ENCODE results near the gene VAPA.

Gene VAPA

DNA sequence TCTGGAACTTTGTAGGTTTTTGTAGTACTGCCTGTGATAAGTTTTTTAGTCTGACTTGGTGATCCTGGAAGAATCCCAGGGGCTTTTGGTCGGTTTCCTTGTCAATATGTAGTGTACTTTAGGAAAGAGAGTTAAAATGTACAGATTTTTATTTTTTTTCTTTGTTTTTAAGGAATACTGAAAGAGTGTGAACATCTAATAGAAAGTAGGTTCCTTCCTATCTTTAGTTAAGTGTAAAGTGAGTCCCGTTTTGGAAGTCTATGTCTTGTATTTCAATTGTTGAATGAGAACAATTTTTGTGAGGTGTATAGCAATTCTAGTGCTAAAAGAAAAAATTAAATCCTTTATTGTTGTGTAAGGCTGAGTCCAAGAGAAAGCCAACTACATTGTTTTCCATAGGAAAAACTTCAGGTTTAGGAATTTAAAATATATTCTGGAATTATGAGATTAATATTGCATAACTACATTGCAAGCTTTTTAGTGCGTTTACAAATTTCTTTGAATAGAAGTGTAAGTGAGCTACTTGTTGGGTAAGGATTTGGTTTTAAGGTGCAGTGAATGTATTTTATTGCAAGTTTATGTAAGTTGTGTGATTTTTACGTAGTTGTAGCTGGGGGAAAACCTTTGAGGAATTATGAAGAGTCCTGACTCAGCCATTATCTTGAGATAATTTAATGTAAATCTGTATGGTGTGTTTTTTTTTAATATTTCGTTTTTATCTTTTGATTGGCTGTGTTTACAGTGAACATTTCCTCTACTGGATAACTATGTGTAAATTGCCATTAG, 1.7 kb downstream of the VAPA start:
- DNase-seq (ENCODE audit: low read depth): no peak

DNA sequence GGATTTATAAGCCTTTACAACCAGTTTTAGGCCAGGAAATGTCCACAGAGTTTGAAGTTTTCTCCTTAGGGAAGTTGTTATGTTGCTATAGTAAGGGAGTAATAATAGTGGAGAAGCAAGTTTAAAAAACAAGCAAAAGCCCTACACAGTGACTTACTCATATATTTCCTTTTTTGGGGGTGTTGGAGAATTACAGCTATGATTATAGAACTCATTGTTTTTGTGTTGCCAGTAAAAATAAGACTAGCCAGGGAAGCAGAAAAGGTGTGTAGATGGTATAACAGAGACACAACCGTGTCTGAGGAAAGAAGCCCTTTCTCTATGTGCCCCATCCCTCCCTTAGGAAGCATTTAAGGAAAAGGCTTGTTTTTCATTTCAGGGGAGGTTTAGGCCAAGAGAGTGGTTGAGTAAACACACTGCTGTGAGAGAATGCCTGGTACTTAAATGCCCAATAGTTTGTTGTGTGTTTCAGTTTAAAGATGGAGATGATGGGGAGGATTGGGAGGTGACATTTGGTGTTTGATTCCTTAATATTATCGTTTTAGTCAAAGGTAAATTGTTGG, 2.3 kb downstream of the VAPA start:
- DNase-seq (ENCODE audit: low read depth): no peak

DNA sequence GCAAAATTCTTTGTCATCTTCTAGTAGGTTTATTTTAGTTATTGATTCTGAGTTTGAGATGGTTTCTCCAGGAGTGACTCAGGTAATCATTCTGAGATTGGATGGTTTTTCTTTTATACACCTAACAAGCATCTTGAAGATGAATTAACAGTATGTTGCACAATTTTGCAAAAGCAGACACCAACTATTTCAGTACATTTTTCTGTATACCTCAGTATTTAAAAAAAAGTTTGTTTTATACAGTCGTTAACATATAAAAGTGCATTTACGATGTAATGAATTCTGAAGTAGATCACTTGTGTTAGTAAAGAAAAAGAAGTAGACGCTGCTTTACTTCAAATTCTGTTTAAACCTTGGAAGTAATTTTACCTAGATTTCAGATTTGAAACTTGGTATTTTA, 3.0 kb downstream of the VAPA start:
- no peak for DNase-seq (ENCODE audit: low read depth)

DNA sequence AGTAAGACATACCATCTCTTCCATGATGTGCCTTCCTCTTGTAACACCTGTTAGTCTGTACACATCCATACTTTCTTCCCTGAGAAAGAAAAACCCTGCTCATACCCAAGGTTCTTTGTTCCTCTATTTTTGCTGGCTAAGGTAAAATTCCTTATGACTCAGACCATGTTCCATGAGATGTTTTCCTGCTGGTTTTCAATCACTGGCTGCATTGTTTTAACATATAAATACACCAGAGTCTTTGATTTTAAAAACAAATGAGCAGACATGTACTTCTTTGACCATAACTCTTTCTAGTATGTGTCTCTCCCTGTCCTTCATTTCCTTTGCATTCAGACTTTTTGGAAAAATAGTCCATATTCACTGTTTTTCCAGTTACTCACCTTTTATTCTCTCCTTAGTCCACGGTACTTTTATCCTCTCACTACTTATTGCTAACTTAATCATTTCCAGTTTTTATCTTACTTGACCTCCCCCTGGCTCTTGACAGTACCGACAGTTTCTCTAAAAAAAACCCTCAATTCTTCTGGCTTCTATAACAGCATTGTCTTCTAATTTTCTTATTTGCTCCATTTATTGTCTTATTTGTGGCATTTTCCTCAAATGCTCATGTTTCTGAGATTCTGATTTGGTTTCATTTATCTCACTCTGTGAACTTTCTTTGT, 4.3 kb downstream of the VAPA start:
- DNase-seq (ENCODE audit: low read depth): no peak

DNA sequence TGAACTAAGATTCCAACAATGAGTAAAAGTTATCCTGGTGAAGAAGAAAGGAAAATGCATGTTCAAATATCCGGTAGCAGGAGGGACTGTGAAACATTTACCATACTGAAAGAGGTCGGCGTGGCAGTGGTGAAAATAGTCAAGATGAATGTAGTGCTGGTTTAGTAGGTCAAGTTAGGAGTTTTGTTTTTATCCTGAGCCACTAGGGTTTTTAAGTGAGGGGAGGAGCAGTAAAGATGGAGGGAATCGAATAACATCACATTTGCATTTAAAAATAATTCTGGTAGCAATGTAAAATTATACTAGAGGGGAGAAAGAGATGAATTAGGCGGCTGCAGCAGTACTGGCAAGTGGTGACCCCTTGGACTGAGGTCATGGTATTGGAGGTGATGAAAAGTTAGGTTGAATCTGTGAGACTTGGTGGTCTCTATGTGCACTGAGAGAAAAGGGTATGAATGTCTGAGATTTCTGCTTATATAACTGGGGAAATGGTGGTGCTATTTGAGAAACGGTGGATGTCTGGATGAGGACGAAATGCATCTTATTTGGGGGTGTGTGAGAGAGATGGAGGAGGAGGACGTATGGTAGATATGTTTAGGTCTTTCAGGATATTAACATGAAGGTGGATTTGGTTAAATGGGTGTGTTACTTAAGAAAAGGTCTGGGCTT, 5.9 kb downstream of the VAPA start:
- no peak for DNase-seq (ENCODE audit: low read depth)

DNA sequence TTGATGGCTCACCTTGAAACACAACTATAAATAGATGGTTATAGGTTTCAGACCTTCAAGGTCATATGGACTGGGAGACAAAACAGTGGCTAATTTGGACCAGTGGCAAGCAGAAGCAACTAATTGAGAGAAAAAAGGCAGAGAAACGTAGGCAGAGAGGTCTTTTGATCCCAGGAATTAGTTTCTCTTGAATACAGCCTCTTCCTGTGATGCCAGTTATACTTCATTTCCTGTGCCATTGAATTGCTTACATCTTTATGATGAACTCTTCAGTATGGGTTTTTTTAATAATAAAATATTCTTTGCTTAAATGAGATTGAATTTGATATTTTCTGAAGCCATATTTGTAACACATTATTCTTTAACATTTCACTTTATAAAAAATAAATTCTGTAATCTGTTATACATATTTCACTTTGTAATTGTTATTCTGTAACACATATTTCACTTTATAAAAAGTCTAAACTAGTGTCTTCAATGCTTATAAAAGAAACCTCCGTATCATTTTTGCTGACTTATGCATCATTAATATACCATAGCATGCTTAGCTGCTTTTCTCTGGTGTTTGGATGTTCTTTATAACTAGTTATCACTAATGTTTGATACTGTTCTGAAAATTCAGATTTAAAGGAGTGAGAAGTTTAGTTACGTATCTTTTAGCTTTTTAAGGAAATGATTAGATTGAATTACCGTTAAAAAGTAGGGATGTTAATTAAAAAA, 8.9 kb downstream of the VAPA start:
- no peak for DNase-seq (ENCODE audit: low read depth)

DNA sequence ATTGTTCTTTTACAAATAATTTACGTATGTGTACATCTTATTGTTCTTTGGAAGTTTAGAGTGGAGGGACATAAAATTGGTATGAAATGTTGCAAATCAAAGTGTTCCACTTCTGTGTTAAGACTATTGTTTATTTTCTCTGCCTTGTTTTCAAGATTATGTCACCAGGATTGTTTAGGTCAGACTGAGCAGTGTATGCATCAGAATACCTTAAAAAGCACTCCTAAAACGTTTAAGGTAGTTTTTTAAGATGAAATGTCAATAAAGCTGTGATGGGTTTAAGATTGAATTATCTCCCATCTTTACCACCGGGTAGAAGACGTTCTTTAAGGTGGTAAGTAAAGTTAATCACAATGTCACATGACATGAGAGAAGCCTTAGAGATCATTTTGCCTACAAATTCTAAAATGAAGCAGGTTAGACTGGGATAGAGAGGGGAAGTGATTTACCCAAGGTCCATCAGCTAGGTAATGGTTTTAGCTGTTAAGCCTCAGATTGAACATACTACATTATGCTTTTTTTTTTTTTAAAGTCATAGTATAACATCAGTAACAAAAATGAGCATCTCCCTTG, 10.6 kb downstream of the VAPA start:
- no peak for DNase-seq (ENCODE audit: low read depth)

DNA sequence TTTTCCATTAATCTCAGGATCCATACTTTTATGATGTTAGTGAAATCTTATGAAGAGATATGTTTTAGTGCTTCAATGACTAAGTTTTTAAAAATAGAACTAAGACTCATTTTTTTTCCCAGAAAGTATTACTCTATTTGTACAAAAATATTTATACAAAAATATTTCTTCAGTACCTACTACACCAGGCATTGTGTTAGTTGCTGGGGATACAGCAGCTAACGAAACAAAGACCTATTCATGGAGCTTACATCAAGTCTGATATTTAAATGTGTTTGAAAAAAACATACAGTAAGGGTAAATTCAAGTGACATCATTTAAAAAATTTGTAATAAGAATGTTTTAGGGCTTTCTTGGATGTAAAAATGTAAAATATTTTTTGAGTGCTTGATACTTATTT, 11.6 kb downstream of the VAPA start:
- DNase-seq (ENCODE audit: low read depth): no peak

DNA sequence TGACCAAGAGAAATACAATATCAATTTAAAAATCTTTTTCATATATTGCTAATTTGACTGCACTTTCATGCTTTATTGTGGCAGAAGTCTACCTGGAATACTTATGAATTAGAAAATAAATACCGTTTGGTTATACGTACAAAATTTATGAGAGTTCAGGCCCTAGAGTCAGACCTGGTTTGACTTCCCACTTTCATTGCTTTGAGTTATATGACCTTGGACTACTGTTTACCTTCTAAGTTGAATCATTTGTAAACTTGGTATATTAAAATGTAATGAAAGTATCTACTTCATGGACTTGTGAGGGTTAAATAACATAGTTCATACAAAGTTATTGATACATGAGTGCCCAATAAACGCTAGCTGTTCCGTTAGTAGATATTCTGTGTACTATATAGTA, 12.0 kb downstream of the VAPA start:
- no peak for DNase-seq (ENCODE audit: low read depth)

DNA sequence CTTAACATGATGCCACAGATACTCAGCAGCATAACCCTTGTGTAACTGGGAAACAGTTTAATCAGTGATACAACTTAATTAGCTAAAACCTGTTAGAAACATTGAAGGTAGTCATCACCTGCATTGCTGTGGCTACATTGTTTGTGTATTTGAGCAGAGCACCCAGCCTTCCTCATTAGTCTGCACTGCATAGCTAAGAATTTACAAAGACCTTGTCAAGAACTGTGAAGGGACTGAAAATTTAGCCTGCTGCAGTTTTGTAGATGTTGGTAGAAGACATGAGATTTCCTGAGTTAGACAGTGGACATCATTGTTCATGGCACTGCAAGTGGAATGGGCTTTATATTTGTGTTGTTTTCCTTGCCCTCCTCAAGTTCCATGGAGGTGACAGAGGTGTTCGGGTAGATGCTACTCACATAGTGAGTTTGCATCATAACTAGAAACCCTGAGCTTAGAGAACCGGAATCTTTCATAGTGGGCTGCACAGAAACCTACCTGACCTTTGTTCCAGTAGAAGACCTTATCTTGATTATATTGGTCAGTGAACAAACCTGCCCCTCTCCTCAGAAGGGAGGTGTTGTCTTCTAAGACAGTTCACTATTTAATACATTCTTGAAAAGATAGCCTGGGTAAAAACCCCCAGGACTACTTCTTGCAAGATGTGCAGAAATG, 12.5 kb downstream of the VAPA start:
- no peak for DNase-seq (ENCODE audit: low read depth)

DNA sequence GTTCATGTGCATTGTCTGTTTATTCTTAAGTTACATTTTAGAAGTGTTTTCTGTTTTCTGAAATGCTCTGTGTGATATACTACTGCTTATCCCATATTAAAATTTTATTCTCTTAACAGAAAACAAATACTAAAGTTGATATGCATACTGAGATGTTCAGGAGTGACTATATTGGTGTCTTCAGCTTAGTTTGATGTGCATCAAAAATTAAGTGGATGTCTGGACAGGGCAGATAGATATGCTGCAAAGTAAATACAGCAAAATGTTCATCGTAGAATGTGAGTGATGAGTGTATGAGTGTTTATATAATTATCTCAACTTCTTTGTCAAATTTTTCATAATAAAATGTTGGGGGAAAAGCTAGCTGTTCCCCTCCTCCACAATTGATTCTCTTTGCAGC, 13.2 kb downstream of the VAPA start:
- no peak for DNase-seq (ENCODE audit: low read depth)

DNA sequence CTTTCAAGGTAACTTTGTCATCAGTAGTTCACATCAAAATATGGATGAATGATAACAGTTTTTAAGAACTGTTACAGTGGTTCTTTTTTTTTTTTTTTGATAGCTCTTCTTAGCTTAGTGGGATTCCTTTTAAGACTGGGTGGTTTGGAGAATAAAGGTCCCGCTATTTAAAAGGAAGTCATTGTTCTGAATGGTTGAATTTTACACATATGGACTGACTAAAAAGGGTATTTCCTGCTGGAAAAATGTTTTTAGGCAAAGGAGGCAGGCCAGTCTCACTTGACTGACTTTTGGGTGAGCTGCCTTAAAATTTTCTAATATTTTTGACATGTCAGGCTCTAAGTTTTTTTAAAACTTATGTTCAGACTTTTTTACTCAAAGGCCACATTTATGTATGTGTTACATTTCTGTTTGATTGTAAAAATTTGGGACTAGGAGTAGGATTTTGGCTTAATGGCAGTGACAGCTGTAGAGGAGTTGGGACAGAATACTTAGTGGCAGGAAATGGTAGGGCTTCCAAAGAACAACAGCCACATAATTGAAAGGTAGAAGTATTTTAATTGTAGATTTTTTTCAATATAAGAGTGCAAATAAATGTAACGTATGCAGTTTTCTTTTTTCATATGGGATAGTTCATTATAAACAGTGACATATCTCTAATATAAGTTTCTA, 13.7 kb downstream of the VAPA start:
- no peak for DNase-seq (ENCODE audit: low read depth)

DNA sequence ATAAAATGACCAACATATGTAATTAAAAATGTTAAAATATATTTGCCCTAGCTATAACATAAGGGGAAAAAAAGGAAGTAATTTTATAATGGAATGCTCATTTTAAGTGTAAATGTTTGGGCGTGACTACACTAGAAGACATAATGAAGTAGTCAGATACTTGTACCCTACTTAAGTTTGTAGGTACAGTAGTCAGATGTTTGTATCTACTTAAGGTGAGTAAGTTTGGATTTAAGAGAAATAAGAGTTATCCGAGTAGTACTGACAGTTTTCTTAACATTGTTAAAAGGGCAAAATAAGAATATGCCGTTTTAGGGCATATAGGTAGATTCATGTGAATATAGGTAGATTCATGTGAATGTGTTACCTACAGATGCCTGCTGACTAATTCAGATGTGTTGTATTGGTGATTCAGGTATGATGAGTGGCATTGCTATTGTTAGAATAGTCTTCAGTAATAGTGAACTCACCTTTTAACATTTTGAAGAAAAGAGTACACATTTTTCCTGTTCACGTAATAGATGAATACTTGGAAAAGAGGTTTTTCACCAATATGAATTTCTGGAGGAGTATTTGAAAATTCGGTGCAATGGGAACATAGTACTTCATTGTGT, 14.9 kb downstream of the VAPA start:
- no peak for DNase-seq (ENCODE audit: low read depth)

DNA sequence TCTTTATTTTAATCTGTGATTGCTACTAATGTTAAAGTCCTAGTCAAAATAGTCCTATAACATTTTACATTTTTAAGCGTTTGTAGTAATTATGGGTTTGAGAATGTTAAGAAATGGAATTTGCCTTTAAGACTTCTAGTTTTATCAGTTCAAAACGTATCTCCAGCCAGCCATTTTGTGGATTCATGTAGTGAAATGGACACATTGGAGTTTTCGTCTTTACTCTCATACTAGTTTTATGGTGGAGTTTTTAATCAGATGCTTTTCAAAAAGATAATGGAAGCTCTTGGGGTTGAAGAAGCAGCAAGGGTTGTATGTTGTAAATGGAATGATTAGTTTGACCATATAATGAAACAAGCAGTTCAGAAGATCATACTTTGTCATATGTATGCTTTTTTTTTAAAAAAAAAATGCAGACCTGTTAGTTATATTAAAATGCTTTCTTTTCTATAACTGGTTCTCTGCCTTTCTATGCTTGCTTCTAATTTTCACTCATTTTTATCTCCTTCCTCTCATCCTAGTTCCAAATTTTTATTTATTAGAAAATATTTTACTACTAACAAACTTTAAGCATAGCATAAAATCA, 16.6 kb downstream of the VAPA start:
- no peak for DNase-seq (ENCODE audit: low read depth)

DNA sequence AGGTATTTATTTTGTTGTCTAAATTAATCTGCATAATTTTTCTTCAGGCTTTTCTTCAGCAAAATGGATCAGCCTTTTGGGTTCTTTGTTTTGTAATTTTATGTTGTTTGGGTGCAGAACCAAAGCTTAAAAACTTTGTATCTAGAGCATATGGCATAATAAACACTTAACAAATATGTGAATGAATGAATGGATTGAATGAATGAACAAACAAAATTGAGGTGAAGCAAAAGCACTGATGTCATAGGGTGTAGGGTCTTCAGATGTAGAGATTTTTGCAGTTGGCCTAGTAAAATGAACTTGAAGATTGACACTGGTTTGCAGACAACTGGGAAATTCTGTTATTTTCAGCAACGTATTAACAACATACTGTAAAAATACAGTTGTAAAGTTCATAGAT, 17.3 kb downstream of the VAPA start:
- no peak for DNase-seq (ENCODE audit: low read depth)

DNA sequence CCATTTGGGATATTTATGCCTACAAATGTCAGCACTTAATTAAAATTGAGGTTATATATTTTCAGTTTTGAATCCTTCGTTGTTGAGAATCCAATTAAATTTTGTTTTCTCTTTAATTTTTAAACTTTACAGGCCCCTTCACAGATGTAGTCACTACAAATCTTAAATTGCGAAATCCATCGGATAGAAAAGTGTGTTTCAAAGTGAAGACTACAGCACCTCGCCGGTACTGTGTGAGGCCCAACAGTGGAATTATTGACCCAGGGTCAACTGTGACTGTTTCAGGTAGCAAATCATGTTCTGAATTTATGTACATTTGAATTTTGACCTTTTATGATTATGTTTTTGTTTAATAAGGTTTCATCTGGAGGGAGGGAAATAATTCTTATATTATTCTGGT, 17.9 kb downstream of the VAPA start:
- no peak for DNase-seq (ENCODE audit: low read depth)

DNA sequence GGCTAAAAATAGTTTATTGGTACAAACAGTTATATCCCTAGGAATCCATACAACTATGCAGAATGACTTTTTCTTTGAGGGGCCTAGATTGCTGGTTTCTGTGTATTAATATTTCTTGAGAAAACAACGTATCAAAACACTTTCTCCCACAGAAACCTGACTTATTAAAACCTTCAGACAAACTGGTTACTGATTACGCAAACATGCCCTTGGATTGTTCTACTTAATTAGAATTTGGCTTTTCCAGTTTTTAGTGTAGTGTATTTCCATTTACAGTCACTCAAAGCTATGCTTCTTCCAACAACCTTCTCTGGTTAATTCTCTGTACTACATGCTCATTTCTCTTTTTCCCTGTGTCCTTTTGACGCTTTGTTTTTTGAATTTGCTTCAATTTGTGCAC, 20.0 kb downstream of the VAPA start:
- no peak for DNase-seq (ENCODE audit: low read depth)

DNA sequence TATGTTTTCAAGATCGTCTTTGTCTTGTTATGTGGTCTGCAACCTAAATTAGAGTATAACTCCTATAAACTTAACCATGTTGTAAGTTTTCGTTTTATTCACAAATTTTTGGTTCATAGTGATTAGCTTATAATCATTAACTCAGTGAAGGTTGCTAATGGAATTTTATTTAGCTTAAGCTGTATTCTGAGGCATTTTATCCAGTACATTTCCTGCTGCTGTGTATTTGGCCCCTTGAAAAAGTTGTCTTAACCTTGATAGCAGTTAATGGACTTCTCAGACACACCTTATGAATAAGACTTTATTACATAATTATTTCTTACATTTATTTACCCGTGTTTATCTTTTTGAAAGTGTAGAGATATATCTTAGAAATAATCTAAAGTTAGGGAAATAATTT, 20.5 kb downstream of the VAPA start:
- no peak for DNase-seq (ENCODE audit: low read depth)

DNA sequence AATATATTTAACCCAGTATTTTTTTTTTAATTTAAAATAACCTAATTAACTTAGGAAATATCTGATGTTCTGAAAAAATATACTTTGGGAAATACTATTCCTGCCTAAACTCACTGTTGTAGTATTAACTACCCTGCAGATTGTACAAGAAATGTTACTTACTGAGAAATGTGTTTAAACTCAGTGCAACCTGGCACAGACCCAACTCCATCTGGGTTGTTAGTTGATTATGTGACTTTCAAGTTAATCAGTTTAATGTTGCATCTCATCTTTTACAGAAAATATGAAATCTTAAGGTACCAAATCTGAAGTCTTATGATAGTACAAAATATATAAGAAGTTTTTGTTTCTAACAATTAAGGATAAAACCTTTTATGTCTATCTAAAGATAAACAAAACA, 27.3 kb downstream of the VAPA start:
- no peak for DNase-seq (ENCODE audit: low read depth)

DNA sequence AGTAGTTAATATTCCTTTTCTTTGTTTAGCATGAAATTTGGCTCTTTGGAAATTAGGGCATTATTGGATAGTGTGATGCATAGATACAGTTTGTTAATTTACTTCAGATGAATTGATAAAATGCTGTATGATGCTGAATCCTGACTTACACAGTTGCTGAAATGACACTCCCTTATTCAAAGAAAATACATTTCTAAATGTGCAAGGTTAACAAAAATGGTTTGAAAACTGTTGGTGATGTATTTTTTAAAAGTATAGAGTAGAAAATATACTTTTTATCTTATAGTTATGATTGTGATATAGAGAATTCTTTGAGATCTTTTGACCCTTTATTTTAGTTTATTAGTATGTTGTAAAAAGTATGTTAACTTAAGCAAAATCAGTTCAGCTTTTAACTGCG, 27.8 kb downstream of the VAPA start:
- DNase-seq (ENCODE audit: low read depth): no peak
